Adrenal gland (tissue), 5 donors: Measurements from ENCODE around the gene GPAT2.
"Not testable (repeated sequence)": the region's sequence is repeated elsewhere in the genome, so short reads cannot be mapped to it uniquely, and the experiment has no call there.

Experiments used
- CTCF ChIP-seq, 6 experiments: fragments of 450-650 bp in 4 of 6; fragments of 200-600 bp in 2 of 6; sonication (generic) in 1 of 6; IDR thresholded peaks; 1 replicate in 5 of 6; 2 replicates in 1 of 6; pipeline versions ENCODE4 v1.5.1 to v1.8.0; 2016 to 2021; ENCODE audit warnings: antibody characterized with exemption in 6 of 6, mild to moderate bottlenecking in 2 of 6, moderate library complexity in 1 of 6
- POLR2A ChIP-seq, 2 donors: fragments of 450-650 bp; IDR thresholded peaks; one replicate each; pipeline ENCODE4 v1.6.1; 2017; ENCODE audit warnings: antibody characterized with exemption in 2 of 2, mild to moderate bottlenecking in 2 of 2, moderate library complexity in 1 of 2
- donor health status: DM: no; HTN: no; CAD: no.

- TF ChIP-seq POLR2A, CTCF (IDR thresholded peaks at IDR 0.05): not testable (repeated sequence)
Observed at GRCh38 chr2:96027725-96028325, 6.9 kb downstream of the GPAT2 start.
